A204.1 (cell line): ENCODE measurements around the gene MET.
"Not testable (repeated sequence)": the region's sequence is repeated elsewhere in the genome, so short reads cannot be mapped to it uniquely, and the experiment has no call there.

Experiments used
- FAIRE-seq: peaks from 2 replicates; lab custom pipeline; 2012; peaks lifted over from hg19 to GRCh38; lab: Jason Lieb, UNC

MET gene

GRCh38 chr7:116698930-116699721 lies 27.1 kb downstream of the MET start:
- FAIRE-seq = no peak

DNA sequence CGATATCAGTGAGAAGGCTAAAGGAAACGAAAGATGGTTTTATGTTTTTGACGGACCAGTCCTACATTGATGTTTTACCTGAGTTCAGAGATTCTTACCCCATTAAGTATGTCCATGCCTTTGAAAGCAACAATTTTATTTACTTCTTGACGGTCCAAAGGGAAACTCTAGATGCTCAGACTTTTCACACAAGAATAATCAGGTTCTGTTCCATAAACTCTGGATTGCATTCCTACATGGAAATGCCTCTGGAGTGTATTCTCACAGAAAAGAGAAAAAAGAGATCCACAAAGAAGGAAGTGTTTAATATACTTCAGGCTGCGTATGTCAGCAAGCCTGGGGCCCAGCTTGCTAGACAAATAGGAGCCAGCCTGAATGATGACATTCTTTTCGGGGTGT lies 27.7 kb downstream of the MET start:
- FAIRE-seq = no peak

GRCh38 chr7:116702046-116702785 lies 30.2 kb downstream of the MET start:
- no peak for FAIRE-seq

DNA sequence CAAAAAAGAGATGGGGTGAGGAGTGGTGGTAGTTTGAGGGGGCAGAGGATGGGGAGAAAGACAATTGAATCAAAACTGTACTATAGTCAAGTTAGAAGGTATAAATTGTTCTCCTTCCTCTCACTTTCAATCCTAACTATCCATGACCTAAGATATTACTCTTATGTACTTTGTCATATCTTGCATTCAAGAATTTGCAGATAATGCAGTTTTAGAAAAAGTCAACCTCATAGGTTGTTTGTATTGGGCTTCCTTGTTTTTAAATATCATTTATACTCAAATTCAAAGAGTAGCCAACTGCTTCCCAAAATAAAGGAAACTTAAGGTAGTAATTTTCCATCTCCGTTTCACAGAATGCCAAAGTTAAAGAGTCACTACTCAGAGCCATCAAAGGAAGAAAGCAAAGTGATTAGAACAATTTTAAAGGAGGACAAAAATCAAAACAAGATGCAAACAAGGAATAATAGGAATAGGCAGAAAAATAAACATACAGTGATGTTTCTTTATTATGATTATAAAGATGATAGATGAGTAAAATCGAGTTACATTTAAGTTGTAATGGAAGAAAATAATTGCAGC lies 32.7 kb downstream of the MET start:
- no peak for FAIRE-seq

- no peak for FAIRE-seq
Observed at GRCh38 chr7:116705419-116705818, 33.4 kb downstream of the MET start.

- no peak for FAIRE-seq
Observed at GRCh38 chr7:116706668-116707126, 34.7 kb downstream of the MET start.

DNA sequence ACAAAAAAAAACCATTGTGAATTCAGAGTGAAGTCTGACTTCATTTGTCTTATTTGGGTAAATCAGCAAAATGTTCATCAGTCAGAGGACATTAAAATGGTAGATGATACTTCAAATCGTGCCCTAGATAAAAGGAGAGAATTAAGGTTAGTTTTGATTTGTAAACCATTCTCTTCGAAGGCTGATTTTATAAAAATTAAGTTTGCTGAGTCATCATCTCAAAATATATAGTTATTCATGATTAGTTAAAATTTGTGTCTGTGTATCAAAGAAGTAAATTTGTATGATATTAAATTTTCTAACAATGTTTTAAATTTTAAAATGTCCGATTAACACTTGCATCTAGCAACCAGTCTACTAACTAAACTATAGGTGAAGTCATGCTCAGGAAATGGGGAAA lies 35.3 kb downstream of the MET start:
- peak; percentile 11 for FAIRE-seq

GRCh38 chr7:116708248-116708647 lies 36.3 kb downstream of the MET start:
- FAIRE-seq = peak; percentile 16

DNA sequence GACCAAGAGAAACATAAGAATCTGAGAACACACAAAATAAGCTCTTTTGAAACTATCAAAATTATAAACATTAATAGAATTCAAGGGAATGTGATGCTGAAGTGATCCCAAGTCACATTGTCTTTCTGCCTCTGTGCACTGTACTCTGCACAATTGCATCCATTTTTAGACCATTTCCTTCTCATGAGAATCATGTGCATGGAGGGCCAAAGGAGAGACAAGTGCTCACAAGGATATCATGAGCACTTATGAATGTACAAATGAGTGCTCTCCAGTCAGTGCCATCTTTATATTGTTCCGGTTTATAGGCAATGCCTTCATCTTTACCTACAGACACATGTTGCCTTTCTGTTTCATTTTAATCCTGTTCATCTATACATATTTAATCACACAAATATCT lies 36.9 kb downstream of the MET start:
- FAIRE-seq = no peak

DNA sequence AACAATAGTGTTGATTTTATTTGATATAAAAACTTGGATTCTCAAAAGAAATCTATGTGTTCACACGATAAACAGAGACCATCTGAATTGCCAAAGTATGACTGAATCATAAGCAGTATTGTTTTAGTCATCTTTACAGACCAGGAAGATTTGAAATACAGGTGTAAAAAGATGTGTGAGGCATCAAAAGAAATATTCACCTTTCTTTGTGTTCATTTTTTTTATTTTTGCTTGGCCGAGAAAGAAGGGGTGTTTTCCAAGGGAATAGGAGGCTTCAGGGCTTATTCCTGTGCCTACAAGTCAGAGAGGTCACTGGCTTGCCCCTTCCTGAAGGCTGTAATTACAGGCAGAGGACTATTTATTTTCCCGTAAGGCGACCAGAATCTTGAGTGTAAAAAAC lies 37.3 kb downstream of the MET start:
- FAIRE-seq = no peak

GRCh38 chr7:116710764-116711452 lies 38.9 kb downstream of the MET start:
- no peak for FAIRE-seq

- FAIRE-seq = no peak
Observed at GRCh38 chr7:116711790-116712189, 39.8 kb downstream of the MET start.

- no peak for FAIRE-seq
Observed at GRCh38 chr7:116713500-116713899, 41.5 kb downstream of the MET start.

- no peak for FAIRE-seq
Observed at GRCh38 chr7:116713918-116714317, 41.9 kb downstream of the MET start.

GRCh38 chr7:116715077-116715476 lies 43.1 kb downstream of the MET start:
- FAIRE-seq = no peak

DNA sequence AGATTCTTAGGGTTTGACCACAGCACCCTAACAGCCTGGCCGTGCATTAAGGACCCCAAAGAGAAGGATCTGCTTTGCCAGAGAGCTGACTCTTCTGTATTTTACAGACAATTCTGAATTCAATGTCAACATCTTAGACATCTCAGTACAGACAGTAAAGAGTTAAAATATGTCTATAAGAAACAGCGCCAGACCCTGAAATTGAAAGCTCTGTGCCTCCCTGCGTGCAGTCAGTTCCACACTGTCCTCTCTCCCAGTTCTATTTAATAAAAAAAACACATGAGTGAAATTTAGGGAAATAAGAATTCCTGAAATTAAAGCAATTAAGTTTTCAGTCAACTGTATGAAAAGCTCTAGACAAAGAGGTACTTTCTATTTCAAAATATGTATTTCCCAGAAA lies 45.1 kb downstream of the MET start:
- no peak for FAIRE-seq

DNA sequence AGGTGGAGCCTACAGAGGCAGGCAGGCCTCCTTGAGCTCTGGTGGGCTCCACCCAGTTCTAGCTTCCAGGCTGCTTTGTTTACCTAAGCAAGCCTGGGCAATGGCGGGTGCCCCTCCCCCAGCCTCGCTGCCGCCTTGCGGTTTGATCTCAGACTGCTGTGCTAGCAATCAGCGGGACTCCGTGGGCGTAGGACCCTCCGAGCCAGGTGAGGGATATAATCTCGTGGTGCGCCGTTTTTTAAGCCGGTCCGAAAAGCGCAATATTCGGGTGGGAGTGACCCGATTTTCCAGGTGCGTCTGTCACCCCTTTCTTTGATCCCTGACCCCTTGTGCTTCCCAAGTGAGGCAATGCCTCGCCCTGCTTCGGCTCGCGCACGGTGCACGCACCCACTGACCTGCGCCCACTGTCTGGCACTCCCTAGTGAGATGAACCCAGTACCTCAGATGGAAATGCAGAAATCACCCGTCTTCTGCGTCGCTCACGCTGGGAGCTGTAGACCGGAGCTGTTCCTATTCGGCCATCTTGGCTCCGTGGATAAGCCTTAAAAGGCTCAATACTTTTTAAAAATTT lies 52.0 kb downstream of the MET start:
- not testable (repeated sequence) for FAIRE-seq

- FAIRE-seq = no peak
Observed at GRCh38 chr7:116724560-116725231, 52.7 kb downstream of the MET start.

DNA sequence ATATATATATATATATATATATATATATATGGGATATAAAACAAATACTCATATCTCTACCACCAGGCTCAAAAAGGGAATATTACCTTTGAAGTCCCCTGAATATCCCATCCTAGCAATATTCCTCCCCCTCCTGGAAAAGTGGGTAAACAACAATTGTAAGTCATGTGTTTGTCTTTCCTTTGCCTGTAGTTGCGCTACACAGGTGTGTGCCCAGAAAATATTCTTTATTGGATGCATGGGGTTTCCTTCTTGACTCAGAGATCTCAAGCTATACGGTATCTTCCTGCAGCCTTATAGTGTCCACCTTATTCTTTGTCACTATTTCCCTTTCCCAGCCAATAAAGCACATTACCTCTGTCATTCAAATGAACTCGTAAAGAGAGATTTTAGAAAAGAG lies 54.2 kb downstream of the MET start:
- FAIRE-seq = no peak

GRCh38 chr7:116726713-116727431 lies 54.9 kb downstream of the MET start:
- FAIRE-seq = no peak

DNA sequence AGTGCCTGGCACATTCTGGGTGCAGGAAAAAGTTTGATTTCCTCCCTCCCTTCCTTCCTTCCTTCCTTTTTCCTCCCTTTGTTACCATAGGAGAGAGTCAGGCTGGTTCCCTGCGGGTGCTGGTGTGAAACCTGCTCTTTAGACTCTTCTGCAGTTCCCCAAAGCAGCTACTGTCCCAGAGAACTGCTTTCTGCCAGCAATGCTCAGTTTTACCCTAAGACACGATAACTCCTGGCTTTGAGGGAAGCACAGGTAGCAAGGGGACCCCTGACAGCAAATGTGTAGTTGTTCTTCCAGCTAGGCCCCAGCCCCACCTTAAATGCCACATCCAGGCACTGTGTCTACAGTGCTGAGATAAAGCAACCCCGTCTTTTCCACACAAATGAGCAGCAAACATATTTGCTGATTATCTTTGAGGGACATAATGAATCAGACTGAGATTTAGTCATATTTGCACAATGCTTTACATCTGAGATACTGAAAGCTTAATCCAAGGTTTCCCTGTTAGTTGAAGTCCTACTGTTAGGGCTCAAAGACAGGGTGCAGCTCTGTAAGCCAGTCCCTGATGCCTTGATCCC lies 55.5 kb downstream of the MET start:
- no peak for FAIRE-seq
